ENCODE results near the gene AGTRAP. TPM values are rescaled to one million over a fixed set of nuclear protein-coding genes. Genes with fewer than 3 reads are reported as not detected.
A peak's percentile ranks its signal among the peaks of the same experiment; 100 is the strongest.

The AGTRAP gene
- total RNA-seq, 1 donor from 2014 or later = 9.0 TPM

GRCh38 chr1:11705596-11705995 lies 30.3 kb upstream of the AGTRAP start:
- no peak for ATAC-seq

GRCh38 chr1:11706292-11706691 lies 29.6 kb upstream of the AGTRAP start:
- no peak for ATAC-seq
- DNase-seq (ENCODE audit: low spot score) = no peak

More at GRCh38 chr1:11705596-11705995, 30.3 kb upstream of the AGTRAP start:
- DNase-seq (ENCODE audit: low spot score) = no peak

GRCh38 chr1:11707621-11708276 lies 28.2 kb upstream of the AGTRAP start:
- DNase-seq (ENCODE audit: low spot score) (peak; percentile 76), ATAC-seq (peak; percentile 87)

GRCh38 chr1:11708554-11709350 lies 27.2 kb upstream of the AGTRAP start:
- DNase-seq (ENCODE audit: low spot score) (no peak), ATAC-seq (no peak)

- no peak for ATAC-seq
- no peak for DNase-seq (ENCODE audit: low spot score)
These were observed 24.4 kb upstream of the AGTRAP start for GRCh38 chr1:11711490-11711889.

GRCh38 chr1:11712285-11712684 lies 23.7 kb upstream of the AGTRAP start:
- no peak for DNase-seq (ENCODE audit: low spot score)
- no peak for ATAC-seq

- ATAC-seq = no peak
These were observed 22.8 kb upstream of the AGTRAP start for GRCh38 chr1:11713095-11713494.

GRCh38 chr1:11714831-11715575 lies 20.9 kb upstream of the AGTRAP start:
- DNase-seq (ENCODE audit: low spot score) = no peak
- no peak for ATAC-seq

More at GRCh38 chr1:11713095-11713494, 22.8 kb upstream of the AGTRAP start:
- DNase-seq (ENCODE audit: low spot score) = no peak

- ATAC-seq = peak; percentile 97
- DNase-seq (ENCODE audit: low spot score) = peak; percentile 77
These were observed 16.5 kb upstream of the AGTRAP start for GRCh38 chr1:11719313-11720032.

GRCh38 chr1:11720033-11720376 lies 15.9 kb upstream of the AGTRAP start:
- DNase-seq (ENCODE audit: low spot score) (no peak), ATAC-seq (no peak)

- no peak for ATAC-seq
- DNase-seq (ENCODE audit: low spot score) = no peak
These were observed 15.4 kb upstream of the AGTRAP start for GRCh38 chr1:11720525-11720924.

GRCh38 chr1:11721311-11721710 lies 14.6 kb upstream of the AGTRAP start:
- ATAC-seq (no peak), DNase-seq (ENCODE audit: low spot score) (no peak)

- ATAC-seq (no peak), DNase-seq (ENCODE audit: low spot score) (no peak)
These were observed 13.4 kb upstream of the AGTRAP start for GRCh38 chr1:11722538-11722937.

GRCh38 chr1:11725616-11726015 lies 10.3 kb upstream of the AGTRAP start:
- ATAC-seq = no peak
- no peak for DNase-seq (ENCODE audit: low spot score)

GRCh38 chr1:11727119-11727518 lies 8.8 kb upstream of the AGTRAP start:
- DNase-seq (ENCODE audit: low spot score) (no peak), ATAC-seq (no peak)

- DNase-seq (ENCODE audit: low spot score) = no peak
- ATAC-seq = no peak
These were observed 7.7 kb upstream of the AGTRAP start for GRCh38 chr1:11728126-11728806.

- DNase-seq (ENCODE audit: low spot score) (no peak), ATAC-seq (no peak)
These were observed 6.8 kb upstream of the AGTRAP start for GRCh38 chr1:11729155-11729497.

GRCh38 chr1:11729498-11730428 lies 6.2 kb upstream of the AGTRAP start:
- no peak for DNase-seq (ENCODE audit: low spot score)
- no peak for ATAC-seq

GRCh38 chr1:11730429-11730891 lies 5.5 kb upstream of the AGTRAP start:
- no peak for DNase-seq (ENCODE audit: low spot score)
- peak; percentile 51 for ATAC-seq
